NCI-H1436 (cell line): ENCODE results near the gene GRIPAP1.

Source experiments
- DNase-seq: peaks from one replicate; lab custom pipeline; 2025; lab: John Stamatoyannopoulos, UW

The GRIPAP1 gene

GRCh38 chrX:48960291-48960690 lies 41.8 kb downstream of the GRIPAP1 start:
- DNase-seq: no peak

GRCh38 chrX:48958635-48959094 lies 43.4 kb downstream of the GRIPAP1 start:
- DNase-seq: no peak

DNA sequence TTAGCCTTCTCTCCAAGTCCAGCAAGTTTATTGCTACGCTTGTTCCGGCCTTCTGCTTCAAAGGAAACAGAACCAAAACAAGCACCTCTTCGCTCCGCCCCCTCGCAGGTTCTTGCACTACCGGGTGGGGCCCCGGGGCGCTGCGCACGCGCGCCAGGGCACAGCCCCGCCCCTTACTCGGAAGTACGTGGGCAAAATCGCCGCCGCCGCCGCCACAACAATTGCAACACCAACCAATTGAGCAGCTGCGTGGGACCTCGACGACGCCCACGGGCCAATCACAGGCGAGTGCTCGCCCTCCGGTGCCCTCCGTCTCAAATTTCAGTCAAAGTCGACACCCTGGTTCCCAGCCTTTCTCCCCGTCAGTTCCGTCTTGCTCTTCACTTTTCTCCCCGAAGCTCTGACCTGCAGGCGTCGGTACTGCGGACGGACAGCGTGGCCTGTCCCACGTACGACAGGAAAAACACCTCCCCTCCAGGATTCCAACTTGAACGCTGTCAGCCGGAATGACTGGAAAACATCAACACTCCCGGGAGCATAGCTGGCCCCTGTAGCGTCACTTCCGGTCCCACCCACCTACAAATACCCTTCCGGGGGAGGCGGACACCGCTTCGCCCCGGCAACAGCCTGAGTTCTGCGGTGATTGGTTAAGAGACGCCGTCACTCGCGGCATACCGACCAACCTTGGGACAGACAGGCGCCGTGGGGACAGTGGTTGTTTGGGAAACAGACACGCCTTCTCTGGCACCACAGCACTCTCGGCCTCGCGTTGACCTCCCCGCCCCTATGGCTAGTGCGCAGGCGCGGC lies 44.0 kb downstream of the GRIPAP1 start:
- DNase-seq: peak; percentile 90

GRCh38 chrX:48957477-48957826 lies 44.6 kb downstream of the GRIPAP1 start, which contains the start of gene OTUD5:
OTUD5 (minus strand) TSS chrX:48957607; CDS start chrX:48957570, 37 bp downstream.
- DNase-seq: peak; percentile 32

DNA sequence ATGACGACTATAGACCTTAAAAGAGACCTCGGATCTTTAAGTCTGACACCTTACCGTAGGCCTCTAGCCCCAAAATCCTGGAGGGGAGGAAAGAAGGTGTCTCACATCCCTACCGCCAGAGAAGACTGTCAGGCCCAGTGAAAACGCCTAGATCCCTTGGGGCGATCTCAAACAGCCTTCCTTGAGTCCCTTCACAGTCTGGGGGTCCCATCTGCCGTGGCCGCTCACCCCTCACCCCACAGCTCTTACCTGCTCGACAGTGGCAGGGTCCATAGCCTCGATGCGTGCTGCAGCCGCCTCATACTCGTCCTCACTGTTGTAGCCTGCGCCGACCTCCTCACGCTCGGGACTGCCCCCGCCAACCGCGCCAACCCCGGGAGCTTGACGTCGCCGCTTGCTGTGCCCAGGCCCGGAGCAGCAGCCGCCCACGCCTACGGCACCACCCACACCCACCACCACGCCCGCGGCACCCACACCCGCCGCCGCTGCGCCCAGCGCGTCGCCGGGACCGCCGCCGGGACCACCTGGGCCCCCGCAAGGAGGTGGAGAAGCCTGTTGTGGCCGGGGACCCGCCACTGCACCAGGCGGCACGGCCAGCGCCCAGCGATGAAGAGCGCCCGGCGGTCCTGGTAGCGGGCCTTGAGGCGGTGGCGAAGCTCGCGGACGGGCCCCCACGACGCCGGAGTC lies 45.2 kb downstream of the GRIPAP1 start:
- no peak for DNase-seq

DNA sequence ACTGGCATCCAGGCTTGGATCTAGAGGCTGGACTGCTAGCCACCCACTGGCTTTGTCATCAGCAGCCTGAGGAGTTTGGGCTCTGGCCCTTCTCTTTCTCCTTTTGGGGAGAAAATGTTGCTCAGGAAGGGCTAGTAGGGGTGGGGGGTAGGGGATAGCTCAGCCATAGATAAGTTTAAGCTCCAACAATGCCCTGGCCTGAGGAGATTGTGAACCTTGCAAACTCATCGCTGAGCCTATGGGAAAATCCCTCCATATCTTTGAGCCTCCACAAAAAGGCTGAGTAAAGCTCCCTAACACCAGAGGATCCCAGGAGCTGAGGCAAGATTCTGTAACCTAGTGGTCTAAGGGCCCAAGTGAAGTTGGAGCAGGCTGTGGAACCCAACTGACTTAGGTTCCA lies 53.5 kb downstream of the GRIPAP1 start:
- no peak for DNase-seq

GRCh38 chrX:48945517-48946348 lies 56.3 kb downstream of the GRIPAP1 start:
- DNase-seq: no peak

GRCh38 chrX:48942895-48943294 lies 59.2 kb downstream of the GRIPAP1 start:
- DNase-seq: no peak

GRCh38 chrX:48940404-48940955 lies 61.6 kb downstream of the GRIPAP1 start:
- DNase-seq: no peak

DNA sequence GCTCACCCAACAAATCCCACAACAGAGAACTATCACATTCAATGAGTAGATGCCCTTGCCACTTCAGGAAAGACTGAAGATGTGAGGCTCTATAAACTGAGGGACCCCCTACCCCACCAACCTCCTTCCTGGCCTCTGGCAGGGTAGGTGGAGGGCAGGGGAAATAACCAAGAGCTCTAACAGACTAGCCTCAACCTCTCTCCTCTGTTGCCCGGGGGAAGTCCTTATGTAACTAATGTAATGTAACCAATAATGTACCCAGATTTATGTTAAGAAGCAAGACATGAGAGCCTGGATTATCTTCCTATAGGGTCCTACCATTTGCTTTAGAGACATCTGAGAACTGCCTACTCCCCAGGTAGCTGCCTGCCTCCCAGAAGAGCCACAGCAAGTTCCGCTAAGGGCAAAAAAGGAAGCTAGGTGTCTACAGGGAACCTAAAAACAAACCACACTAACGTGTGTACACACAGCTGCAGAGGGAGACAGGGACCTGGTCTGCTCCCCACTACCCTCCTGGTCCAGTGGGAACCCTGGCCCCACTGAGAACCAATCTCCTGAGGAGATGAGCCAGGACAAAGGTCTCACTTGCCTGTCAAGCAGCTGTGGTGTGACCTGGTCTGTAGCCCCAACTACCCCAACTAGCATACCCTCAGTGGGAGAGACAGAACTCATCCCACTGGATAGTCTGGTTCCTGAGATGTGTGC lies 62.4 kb downstream of the GRIPAP1 start:
- DNase-seq: no peak

DNA sequence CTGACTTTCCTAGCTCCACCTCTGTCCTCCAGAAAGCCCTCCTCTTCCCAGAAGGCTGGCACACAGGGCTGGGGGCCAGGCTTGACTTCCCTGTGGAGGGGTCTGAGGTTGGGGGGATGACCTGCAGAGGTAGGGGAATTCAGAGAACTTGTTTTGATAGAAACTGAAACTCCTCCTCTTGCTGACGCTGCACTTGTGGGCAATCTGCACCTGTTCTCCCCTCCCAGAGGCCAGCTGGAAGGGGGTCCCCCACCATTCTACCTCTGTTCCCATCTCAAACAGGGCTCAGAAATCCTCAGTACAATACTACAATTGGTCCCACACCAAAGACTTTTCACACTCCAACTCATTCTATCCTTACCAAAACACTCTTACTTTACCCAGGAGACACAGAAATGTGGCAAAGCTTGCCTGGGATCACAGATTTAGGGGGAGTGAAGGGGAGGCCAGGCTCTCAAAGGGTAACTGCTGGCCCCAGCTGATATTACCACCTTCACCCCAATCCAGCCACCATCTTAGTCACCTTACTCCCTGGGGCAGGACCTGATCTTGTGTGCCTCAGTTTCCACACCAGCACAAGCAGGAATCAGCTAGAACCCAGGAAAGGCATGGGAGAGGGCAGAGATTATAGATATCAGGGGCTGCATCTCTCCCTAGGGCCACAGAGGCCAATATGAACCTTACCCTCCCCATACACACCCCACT lies 63.2 kb downstream of the GRIPAP1 start:
- no peak for DNase-seq

- no peak for DNase-seq
These were observed 64.8 kb downstream of the GRIPAP1 start for GRCh38 chrX:48937054-48937907.

DNA sequence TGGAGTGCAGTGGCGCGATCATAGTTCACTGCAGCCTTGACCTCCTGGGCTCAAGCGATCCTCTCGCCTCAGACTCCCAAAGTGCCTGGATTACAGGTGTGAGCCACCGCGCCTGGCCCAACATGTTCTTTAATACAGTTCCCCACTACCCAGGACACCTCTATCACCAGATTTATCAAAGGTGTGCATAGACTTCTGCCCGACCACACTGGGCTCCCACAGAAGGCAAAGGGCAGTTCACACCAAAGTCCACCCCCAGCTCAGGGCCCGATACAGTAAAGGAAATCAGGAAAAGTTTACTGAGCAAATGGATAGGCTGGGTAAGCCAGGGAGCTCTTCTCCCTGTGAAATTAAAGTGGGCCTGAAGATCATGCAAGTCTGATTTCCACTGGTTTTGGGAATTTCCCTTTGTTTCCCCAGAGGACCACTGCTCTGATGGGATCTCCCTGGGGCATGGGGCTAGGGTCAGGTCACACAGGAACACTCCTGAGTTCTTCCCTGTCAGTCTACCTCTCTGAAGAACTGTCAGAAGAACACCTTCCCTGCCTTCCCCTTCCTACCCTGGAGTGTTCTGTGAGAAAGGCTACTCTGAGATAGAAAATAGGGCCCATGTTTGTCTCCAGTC lies 65.5 kb downstream of the GRIPAP1 start:
- no peak for DNase-seq

- no peak for DNase-seq
These were observed 66.8 kb downstream of the GRIPAP1 start for GRCh38 chrX:48935301-48935670.

- DNase-seq: no peak
These were observed 67.3 kb downstream of the GRIPAP1 start for GRCh38 chrX:48934581-48935300.

DNA sequence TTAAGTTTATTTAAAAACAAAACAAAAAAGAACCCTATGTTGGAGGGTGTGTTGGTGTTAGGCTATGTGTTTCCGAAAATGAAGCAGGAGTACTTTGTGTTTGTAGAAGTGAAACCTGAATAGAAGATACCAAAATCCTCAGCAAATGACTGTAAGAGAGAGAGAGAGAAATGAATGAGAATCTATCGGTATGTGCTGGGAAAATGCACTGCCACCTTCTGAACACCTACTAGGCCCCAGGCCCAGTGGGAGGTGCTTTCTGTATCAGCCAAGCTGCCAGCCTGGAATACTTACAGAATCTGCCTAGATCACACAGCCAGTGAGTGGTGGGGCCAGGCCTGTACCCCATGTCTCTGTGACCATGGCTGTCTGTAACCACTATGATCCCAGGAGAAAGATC lies 68.3 kb downstream of the GRIPAP1 start:
- DNase-seq: no peak

DNA sequence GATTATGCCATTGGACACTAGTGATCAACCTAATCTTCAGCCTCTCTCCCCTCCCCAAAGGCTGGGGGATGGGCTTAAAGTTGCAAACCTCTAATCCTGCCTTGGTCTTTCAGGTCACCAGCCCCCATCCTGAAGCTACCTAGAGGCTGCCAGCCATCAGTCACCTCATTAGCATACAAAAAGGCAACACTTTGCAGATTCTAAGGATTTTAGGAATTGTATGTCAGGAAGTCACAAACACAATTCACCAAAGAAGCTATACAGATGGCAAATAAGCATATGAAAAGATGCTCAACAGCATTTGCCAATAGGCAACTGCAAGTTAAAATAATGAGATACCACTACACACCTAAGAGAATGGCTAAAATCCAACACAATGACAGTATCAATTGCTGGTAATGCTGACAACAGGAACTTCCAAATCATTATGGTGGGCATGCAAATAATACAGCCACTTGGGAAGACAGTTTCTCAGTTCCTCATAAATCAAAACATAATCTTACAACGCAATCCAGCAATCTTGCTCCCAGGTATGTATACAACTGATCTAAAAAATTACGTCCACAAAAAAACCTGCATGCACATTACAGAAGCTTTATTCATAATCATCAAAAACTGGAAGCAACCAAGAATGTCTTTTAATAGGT lies 74.2 kb downstream of the GRIPAP1 start:
- no peak for DNase-seq

- no peak for DNase-seq
These were observed 74.9 kb downstream of the GRIPAP1 start for GRCh38 chrX:48927123-48927522.
